ENCODE data around the gene CCDC14. TPM values are rescaled to one million over a fixed set of nuclear protein-coding genes. Genes with fewer than 3 reads are reported as not detected.
A peak's percentile ranks its signal among the peaks of the same experiment; 100 is the strongest.

CCDC14 gene
- polyA plus RNA-seq, 1 donor from 2014 or later = 266 TPM

DNA sequence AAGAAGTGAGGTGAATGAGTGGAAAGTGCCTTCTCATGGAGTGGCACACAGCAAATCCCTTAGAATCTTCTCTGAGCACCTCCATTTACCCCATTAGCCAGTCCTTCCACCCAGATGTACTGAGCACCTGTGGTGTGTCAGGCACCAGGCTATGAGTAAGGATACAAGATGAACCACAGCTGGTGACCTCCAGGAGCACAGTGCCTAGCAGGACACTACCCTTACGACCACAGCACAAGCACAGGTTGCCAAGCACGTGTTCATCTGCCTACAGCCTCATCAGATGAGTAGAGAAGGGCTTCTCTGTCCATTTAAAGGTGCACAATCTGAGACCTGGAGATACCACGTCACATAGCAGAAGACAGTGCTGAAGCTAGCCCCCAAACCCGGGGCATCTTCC, 83.1 kb downstream of the CCDC14 start:
- no peak overlapping the region for H3K4me2 ChIP-seq (ENCODE audit: low read length)

DNA sequence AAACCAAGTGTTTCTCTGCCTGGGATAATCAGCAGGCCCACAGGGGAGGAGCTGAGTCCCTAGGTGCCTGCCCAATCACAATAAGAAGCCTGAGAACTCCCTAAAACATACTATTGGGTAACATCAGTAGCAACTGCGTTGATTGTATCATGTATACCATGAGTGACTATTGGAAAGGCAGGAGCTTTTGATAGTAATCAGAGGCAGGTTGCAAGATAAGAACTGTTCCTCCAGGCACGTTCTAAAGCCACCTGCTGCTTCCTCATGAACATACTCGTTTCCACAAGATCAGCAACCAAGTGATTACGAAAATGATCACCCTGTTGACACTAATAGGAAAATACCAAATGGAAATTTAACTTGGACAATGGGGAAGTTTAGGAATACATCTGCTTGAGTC, 83.6 kb downstream of the CCDC14 start:
- H3K4me2 ChIP-seq (ENCODE audit: low read length) = no peak overlapping the region
- H3F3A ChIP-seq (ENCODE audit: insufficient read depth, low read length, poor library complexity, severe bottlenecking) = no peaks in the 10 kb centered on the region

More for the DNA sequence above, 83.1 kb downstream of the CCDC14 start:
- H3K9ac ChIP-seq (ENCODE audit: low read length) = no peak overlapping the region
- H3F3A ChIP-seq (ENCODE audit: insufficient read depth, low read length, poor library complexity, severe bottlenecking) = no peaks in the 10 kb centered on the region
- no peaks in the 10 kb centered on the region for H3K27me3 ChIP-seq (ENCODE audit: insufficient read depth, low read depth, low read length)
- TF ChIP-seq EZH2 (IDR thresholded peaks at IDR 0.05; ENCODE audit: borderline replicate concordance, insufficient read depth, low read length, poor library complexity, severe bottlenecking) (no peak), RAD21 (conservative IDR thresholded peaks at IDR 0.05) (no peak), POLR2AphosphoS5 (IDR thresholded peaks at IDR 0.05) (no peak)
- TF ChIP-seq, protein P1, sequence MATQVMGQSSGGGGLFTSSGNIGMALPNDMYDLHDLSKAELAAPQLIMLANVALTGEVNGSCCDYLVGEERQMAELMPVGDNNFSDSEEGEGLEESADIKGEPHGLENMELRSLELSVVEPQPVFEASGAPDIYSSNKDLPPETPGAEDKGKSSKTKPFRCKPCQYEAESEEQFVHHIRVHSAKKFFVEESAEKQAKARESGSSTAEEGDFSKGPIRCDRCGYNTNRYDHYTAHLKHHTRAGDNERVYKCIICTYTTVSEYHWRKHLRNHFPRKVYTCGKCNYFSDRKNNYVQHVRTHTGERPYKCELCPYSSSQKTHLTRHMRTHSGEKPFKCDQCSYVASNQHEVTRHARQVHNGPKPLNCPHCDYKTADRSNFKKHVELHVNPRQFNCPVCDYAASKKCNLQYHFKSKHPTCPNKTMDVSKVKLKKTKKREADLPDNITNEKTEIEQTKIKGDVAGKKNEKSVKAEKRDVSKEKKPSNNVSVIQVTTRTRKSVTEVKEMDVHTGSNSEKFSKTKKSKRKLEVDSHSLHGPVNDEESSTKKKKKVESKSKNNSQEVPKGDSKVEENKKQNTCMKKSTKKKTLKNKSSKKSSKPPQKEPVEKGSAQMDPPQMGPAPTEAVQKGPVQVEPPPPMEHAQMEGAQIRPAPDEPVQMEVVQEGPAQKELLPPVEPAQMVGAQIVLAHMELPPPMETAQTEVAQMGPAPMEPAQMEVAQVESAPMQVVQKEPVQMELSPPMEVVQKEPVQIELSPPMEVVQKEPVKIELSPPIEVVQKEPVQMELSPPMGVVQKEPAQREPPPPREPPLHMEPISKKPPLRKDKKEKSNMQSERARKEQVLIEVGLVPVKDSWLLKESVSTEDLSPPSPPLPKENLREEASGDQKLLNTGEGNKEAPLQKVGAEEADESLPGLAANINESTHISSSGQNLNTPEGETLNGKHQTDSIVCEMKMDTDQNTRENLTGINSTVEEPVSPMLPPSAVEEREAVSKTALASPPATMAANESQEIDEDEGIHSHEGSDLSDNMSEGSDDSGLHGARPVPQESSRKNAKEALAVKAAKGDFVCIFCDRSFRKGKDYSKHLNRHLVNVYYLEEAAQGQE (IDR thresholded peaks at IDR 0.05; ENCODE audit: borderline replicate concordance) = no peak
- H3K27ac ChIP-seq (ENCODE audit: low read length) = no peak overlapping the region
- no peaks in the 10 kb centered on the region for H3K9me3 ChIP-seq (ENCODE audit: low read length)
- H3K9me2 ChIP-seq (ENCODE audit: insufficient read depth, low read length) = no peaks in the 10 kb centered on the region
- H3K4me3 ChIP-seq (ENCODE audit: low read length) = no peak overlapping the region
- H3K79me2 ChIP-seq (replicated peaks; ENCODE audit: insufficient read depth, low read length) = no peaks in the 10 kb centered on the region
- no peaks in the 10 kb centered on the region for H3K36me3 ChIP-seq (ENCODE audit: insufficient read depth, low read length)
- no peaks in the 10 kb centered on the region for H4K20me1 ChIP-seq (ENCODE audit: insufficient read depth)
- H2AFZ ChIP-seq (ENCODE audit: low read depth, low read length) = no peak overlapping the region

DNA sequence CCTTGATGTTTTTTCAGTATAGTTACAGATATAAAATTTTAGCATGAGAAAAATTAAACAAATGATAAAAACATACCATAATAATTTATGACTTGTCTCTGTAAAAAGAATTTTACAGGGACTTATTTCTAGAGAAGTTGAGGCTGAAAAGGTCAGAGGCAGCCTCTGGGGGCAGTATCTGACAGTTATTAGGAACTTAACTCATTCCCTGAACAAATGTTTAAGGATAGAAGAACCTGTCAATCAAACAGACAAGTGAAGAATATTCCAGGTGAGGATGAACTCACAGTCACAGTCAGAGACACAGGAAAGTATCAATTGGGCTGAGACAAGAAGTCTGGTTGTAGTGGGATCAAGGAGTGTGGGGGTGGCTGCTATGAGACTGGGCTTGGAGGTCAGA, 84.2 kb downstream of the CCDC14 start:
- H3K4me3 ChIP-seq (ENCODE audit: low read length) = no peak overlapping the region
- no peak overlapping the region for H3K27ac ChIP-seq (ENCODE audit: low read length)
- peak; percentile 34 for TF ChIP-seq RAD21 (conservative IDR thresholded peaks at IDR 0.05)
- TF ChIP-seq, protein P2, sequence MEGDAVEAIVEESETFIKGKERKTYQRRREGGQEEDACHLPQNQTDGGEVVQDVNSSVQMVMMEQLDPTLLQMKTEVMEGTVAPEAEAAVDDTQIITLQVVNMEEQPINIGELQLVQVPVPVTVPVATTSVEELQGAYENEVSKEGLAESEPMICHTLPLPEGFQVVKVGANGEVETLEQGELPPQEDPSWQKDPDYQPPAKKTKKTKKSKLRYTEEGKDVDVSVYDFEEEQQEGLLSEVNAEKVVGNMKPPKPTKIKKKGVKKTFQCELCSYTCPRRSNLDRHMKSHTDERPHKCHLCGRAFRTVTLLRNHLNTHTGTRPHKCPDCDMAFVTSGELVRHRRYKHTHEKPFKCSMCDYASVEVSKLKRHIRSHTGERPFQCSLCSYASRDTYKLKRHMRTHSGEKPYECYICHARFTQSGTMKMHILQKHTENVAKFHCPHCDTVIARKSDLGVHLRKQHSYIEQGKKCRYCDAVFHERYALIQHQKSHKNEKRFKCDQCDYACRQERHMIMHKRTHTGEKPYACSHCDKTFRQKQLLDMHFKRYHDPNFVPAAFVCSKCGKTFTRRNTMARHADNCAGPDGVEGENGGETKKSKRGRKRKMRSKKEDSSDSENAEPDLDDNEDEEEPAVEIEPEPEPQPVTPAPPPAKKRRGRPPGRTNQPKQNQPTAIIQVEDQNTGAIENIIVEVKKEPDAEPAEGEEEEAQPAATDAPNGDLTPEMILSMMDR (IDR thresholded peaks at IDR 0.05; ENCODE audit: poor library complexity, severe bottlenecking) = peak; percentile 48
- no peak for TF ChIP-seq POLR2AphosphoS5 (IDR thresholded peaks at IDR 0.05)
- TF ChIP-seq EP300 (conservative IDR thresholded peaks at IDR 0.05; ENCODE audit: poor library complexity, severe bottlenecking) = peak; percentile 38
- H4K20me1 ChIP-seq (ENCODE audit: insufficient read depth) = no peaks in the 10 kb centered on the region
- no peaks in the 10 kb centered on the region for H3K79me2 ChIP-seq (replicated peaks; ENCODE audit: insufficient read depth, low read length)
- H3K9ac ChIP-seq (ENCODE audit: low read length) = no peak overlapping the region
- H2AFZ ChIP-seq (ENCODE audit: low read depth, low read length) = no peak overlapping the region
- no peaks in the 10 kb centered on the region for H3F3A ChIP-seq (ENCODE audit: insufficient read depth, low read length, poor library complexity, severe bottlenecking)
- H3K9me2 ChIP-seq (ENCODE audit: insufficient read depth, low read length) = no peaks in the 10 kb centered on the region
- no peaks in the 10 kb centered on the region for H3K36me3 ChIP-seq (ENCODE audit: insufficient read depth, low read length)
- no peaks in the 10 kb centered on the region for H3K9me3 ChIP-seq (ENCODE audit: low read length)
- no peak overlapping the region for H3K4me2 ChIP-seq (ENCODE audit: low read length)
- no peaks in the 10 kb centered on the region for H3K27me3 ChIP-seq (ENCODE audit: insufficient read depth, low read depth, low read length)

More for the DNA sequence above, 83.6 kb downstream of the CCDC14 start:
- Histone ChIP-seq H4K20me1 (ENCODE audit: insufficient read depth) (no peaks in the 10 kb centered on the region), H3K27ac (ENCODE audit: low read length) (no peak overlapping the region), H3K9me2 (ENCODE audit: insufficient read depth, low read length) (no peaks in the 10 kb centered on the region), H3K79me2 (replicated peaks; ENCODE audit: insufficient read depth, low read length) (no peaks in the 10 kb centered on the region), H3K9me3 (ENCODE audit: low read length) (no peaks in the 10 kb centered on the region), H3K36me3 (ENCODE audit: insufficient read depth, low read length) (no peaks in the 10 kb centered on the region), H3K4me3 (ENCODE audit: low read length) (no peak overlapping the region), H2AFZ (ENCODE audit: low read depth, low read length) (no peak overlapping the region), H3K9ac (ENCODE audit: low read length) (no peak overlapping the region), H3K27me3 (ENCODE audit: insufficient read depth, low read depth, low read length) (no peaks in the 10 kb centered on the region)
- no peak for TF ChIP-seq MXI1 (conservative IDR thresholded peaks at IDR 0.05; ENCODE audit: poor library complexity, severe bottlenecking)
